Vagina (tissue), 2 donors: ENCODE measurements around the gene LRRC1. TPM values are rescaled to one million over a fixed set of nuclear protein-coding genes. Genes with fewer than 3 reads are reported as not detected.

Experiments
- DNase-seq, 2 donors: peaks; one replicate each; pipeline ENCODE4 v3.0.0-alpha.2; 2017; ENCODE audit errors: extremely low spot score in 2 of 2
- H3K27ac ChIP-seq: fragments of 200-600 bp; sonication (generic); one replicate; pipeline ENCODE4 v1.5.1; 2019
- H3K27me3 ChIP-seq: fragments of 200-600 bp; sonication (generic); one replicate; pipeline ENCODE4 v1.5.1; 2019
- H3K36me3 ChIP-seq, 2 donors: fragments of 200-600 bp; sonication (generic); one replicate each; pipeline ENCODE4 v1.5.1; 2017 to 2019
- H3K4me1 ChIP-seq: fragments of 200-600 bp; sonication (generic); one replicate; pipeline ENCODE4 v1.5.1; 2019
- H3K4me3 ChIP-seq, 2 donors: fragments of 200-600 bp; sonication (generic); 1 replicate in 1 of 2; 2 replicates in 1 of 2; pipeline ENCODE4 v1.5.1; 2016 to 2019
- H3K9me3 ChIP-seq: fragments of 200-600 bp; sonication (generic); one replicate; pipeline ENCODE4 v1.5.1; 2019
- POLR2A ChIP-seq, 2 donors: fragments of 450-650 bp; IDR thresholded peaks; one replicate each; pipeline ENCODE4 v1.6.1; 2017; ENCODE audit warnings: antibody characterized with exemption in 2 of 2, mild to moderate bottlenecking in 2 of 2, moderate library complexity in 2 of 2
- POLR2AphosphoS5 ChIP-seq, 2 donors: sonication (generic); formaldehyde crosslinking; IDR thresholded peaks; one replicate each; pipeline ENCODE4 v1.9.0; 2017; ENCODE audit warnings: antibody characterized with exemption in 2 of 2, mild to moderate bottlenecking in 2 of 2, low read depth in 1 of 2; ENCODE audit not compliant: insufficient read depth in 1 of 2
- intact Hi-C: fragments of 100-400 bp; cut with DNase I; formaldehyde crosslinking; loops from one replicate; pipeline ENCODE4 v1.15.1; 2023
- total RNA-seq: library from RNA; depleted of rRNA; stranded (reverse); fragments of >200 nt; gene quantifications from one replicate; pipeline ENCODE4 v1.2.3, GENCODE V29; 2016
- TF ChIP-seq, protein P1 (sequence below), 3 experiments: fragments of 450-650 bp in 2 of 3; fragments of 200-600 bp in 1 of 3; sonication (generic) in 1 of 3; IDR thresholded peaks; one replicate each; pipeline ENCODE4 v1.5.1; 2017 to 2019; ENCODE audit warnings: antibody characterized with exemption in 3 of 3, mild to moderate bottlenecking in 2 of 3, moderate library complexity in 2 of 3

LRRC1 gene
- total RNA-seq, 1 donor from 2014 or later = 52.5 TPM

DNA sequence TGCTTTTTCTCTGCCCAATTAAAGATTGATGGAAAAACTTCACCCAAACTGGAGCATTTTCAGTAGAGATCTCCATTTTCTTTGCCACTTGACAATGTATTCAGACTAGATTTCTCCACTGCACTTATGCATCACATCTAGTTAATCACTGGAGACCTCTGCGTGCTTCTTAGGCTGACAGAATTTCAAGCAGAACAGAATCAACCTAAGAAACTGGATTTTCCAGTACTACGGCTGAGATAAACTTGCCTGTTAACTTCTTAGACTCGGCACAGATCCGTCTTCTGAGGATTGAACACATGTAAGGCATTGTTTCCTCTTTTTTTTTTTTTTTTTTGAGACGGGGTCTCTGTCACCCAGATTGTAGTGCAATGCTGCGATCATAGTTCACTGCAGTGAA is 139.2 kb downstream of the LRRC1 start:
- Histone ChIP-seq H3K4me3 (no peak overlapping the region), H3K9me3 (no peaks in the 10 kb centered on the region), H3K4me1 (peaks cover 7% of the 10 kb centered on the region), H3K27me3 (no peaks in the 10 kb centered on the region), H3K27ac (no peak overlapping the region), H3K36me3 (no peaks in the 10 kb centered on the region)
- DNase-seq = no peak
- intact Hi-C loops = no loop called here
- TF ChIP-seq POLR2AphosphoS5 (IDR thresholded peaks at IDR 0.05; ENCODE audit: insufficient read depth in 1 of 2, low read depth in 1 of 2) (no peak), POLR2A (IDR thresholded peaks at IDR 0.05) (no peak)
- TF ChIP-seq, protein P1, sequence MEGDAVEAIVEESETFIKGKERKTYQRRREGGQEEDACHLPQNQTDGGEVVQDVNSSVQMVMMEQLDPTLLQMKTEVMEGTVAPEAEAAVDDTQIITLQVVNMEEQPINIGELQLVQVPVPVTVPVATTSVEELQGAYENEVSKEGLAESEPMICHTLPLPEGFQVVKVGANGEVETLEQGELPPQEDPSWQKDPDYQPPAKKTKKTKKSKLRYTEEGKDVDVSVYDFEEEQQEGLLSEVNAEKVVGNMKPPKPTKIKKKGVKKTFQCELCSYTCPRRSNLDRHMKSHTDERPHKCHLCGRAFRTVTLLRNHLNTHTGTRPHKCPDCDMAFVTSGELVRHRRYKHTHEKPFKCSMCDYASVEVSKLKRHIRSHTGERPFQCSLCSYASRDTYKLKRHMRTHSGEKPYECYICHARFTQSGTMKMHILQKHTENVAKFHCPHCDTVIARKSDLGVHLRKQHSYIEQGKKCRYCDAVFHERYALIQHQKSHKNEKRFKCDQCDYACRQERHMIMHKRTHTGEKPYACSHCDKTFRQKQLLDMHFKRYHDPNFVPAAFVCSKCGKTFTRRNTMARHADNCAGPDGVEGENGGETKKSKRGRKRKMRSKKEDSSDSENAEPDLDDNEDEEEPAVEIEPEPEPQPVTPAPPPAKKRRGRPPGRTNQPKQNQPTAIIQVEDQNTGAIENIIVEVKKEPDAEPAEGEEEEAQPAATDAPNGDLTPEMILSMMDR (IDR thresholded peaks at IDR 0.05) = no peak

- Histone ChIP-seq H3K36me3 (no peaks in the 10 kb centered on the region), H3K27ac (no peak overlapping the region), H3K27me3 (no peaks in the 10 kb centered on the region), H3K4me1 (no peaks in the 10 kb centered on the region), H3K9me3 (no peaks in the 10 kb centered on the region), H3K4me3 (no peak overlapping the region)
- TF ChIP-seq POLR2AphosphoS5 (IDR thresholded peaks at IDR 0.05; ENCODE audit: insufficient read depth in 1 of 2, low read depth in 1 of 2) (no peak), POLR2A (IDR thresholded peaks at IDR 0.05) (no peak)
- TF ChIP-seq, protein P1 (IDR thresholded peaks at IDR 0.05) = no peak
- DNase-seq = no peak
- intact Hi-C loops = no loop called here
These were observed 142.7 kb downstream of the LRRC1 start for GRCh38 chr6:53937461-53937860.

GRCh38 chr6:53938810-53939209 is 144.0 kb downstream of the LRRC1 start:
- H3K9me3 ChIP-seq = no peaks in the 10 kb centered on the region
- no peak for TF ChIP-seq POLR2AphosphoS5 (IDR thresholded peaks at IDR 0.05; ENCODE audit: insufficient read depth in 1 of 2, low read depth in 1 of 2)
- no peak for TF ChIP-seq POLR2A (IDR thresholded peaks at IDR 0.05)
- TF ChIP-seq, protein P1 (IDR thresholded peaks at IDR 0.05) = no peak
- intact Hi-C loops = no loop called here
- no peak overlapping the region for H3K27ac ChIP-seq
- H3K4me1 ChIP-seq = peaks cover 9% of the 10 kb centered on the region
- no peaks in the 10 kb centered on the region for H3K36me3 ChIP-seq
- no peak for DNase-seq
- H3K4me3 ChIP-seq = no peak overlapping the region
- no peaks in the 10 kb centered on the region for H3K27me3 ChIP-seq

DNA sequence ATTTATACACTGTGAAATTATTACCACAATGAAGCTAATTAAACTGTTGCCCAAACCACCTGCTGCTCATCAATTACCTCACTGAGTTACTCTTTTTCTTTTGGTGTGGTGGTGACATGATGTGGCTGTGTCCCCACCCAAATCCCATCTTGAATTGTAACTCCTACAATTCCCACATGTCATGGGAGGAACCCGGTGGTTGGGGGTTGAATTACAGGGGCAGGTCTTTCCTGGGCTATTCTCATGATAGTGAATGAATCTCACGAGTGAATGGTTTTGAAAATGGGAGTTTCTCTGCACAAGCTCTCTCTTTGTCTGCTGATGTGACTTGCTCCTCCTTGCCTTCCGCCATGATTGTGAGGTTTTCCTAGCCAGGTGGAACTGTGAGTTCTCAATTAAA is 145.0 kb downstream of the LRRC1 start:
- no peak overlapping the region for H3K27ac ChIP-seq
- H3K4me1 ChIP-seq = peaks cover 9% of the 10 kb centered on the region
- no peaks in the 10 kb centered on the region for H3K27me3 ChIP-seq
- no peak overlapping the region for H3K4me3 ChIP-seq
- H3K36me3 ChIP-seq = no peaks in the 10 kb centered on the region
- no peaks in the 10 kb centered on the region for H3K9me3 ChIP-seq
- intact Hi-C loops = no loop called here
- TF ChIP-seq POLR2AphosphoS5 (IDR thresholded peaks at IDR 0.05; ENCODE audit: insufficient read depth in 1 of 2, low read depth in 1 of 2) = no peak
- TF ChIP-seq, protein P1 (IDR thresholded peaks at IDR 0.05) = no peak
- no peak for TF ChIP-seq POLR2A (IDR thresholded peaks at IDR 0.05)
- DNase-seq = no peak

GRCh38 chr6:53943395-53943794 is 148.6 kb downstream of the LRRC1 start:
- Histone ChIP-seq H3K4me3 (no peak overlapping the region), H3K4me1 (peaks cover 9% of the 10 kb centered on the region), H3K36me3 (no peaks in the 10 kb centered on the region), H3K27me3 (no peaks in the 10 kb centered on the region), H3K27ac (no peak overlapping the region), H3K9me3 (no peaks in the 10 kb centered on the region)
- TF ChIP-seq POLR2AphosphoS5 (IDR thresholded peaks at IDR 0.05; ENCODE audit: insufficient read depth in 1 of 2, low read depth in 1 of 2) = no peak
- no peak for TF ChIP-seq POLR2A (IDR thresholded peaks at IDR 0.05)
- TF ChIP-seq, protein P1 (IDR thresholded peaks at IDR 0.05) = no peak
- intact Hi-C loops = no loop called here
- no peak for DNase-seq
